ENCODE measurements around the gene FAM209A.
"Not testable (repeated sequence)": the region's sequence is repeated elsewhere in the genome, so short reads cannot be mapped to it uniquely, and the experiment has no call there.

Gene FAM209A

GRCh38 chr20:56558968-56559367, 34.4 kb downstream of the FAM209A start:
- Histone ChIP-seq H4K20me1 (ENCODE audit: insufficient read depth, low read length) (no peaks in the 10 kb centered on the region), H3K9ac (ENCODE audit: low read length) (no peak overlapping the region), H3K27ac (ENCODE audit: low read depth, low read length, poor library complexity, severe bottlenecking) (no peak overlapping the region), H2AFZ (ENCODE audit: low read length) (no peak overlapping the region), H3F3A (ENCODE audit: insufficient read depth, low read length) (no peaks in the 10 kb centered on the region), H3K9me2 (ENCODE audit: low read depth, low read length) (no peaks in the 10 kb centered on the region), H3K27me3 (ENCODE audit: insufficient read depth, low read length) (no peaks in the 10 kb centered on the region), H3K9me3 (ENCODE audit: low read length) (no peaks in the 10 kb centered on the region), H3K4me1 (ENCODE audit: insufficient read depth, low read length, severe bottlenecking) (no peaks in the 10 kb centered on the region), H3K4me3 (ENCODE audit: low read depth, low read length, poor library complexity, severe bottlenecking) (no peak overlapping the region), H3K79me2 (ENCODE audit: insufficient read depth, low read length) (no peaks in the 10 kb centered on the region), H3K36me3 (ENCODE audit: insufficient read depth, low read length) (no peaks in the 10 kb centered on the region), H3K4me2 (ENCODE audit: low read length) (no peak overlapping the region)
- TF ChIP-seq EZH2 (IDR thresholded peaks at IDR 0.05; ENCODE audit: borderline replicate concordance, low read length) (no peak), CTCF (IDR thresholded peaks at IDR 0.05; ENCODE audit: low read length) (no peak)

GRCh38 chr20:56564526-56564925, 40.0 kb downstream of the FAM209A start:
- not testable (repeated sequence) for H3K79me2 ChIP-seq (ENCODE audit: insufficient read depth, low read length); H3K9me3 ChIP-seq (ENCODE audit: low read length); H3K27ac ChIP-seq (ENCODE audit: low read depth, low read length, poor library complexity, severe bottlenecking); H3K4me2 ChIP-seq (ENCODE audit: low read length); H3K9ac ChIP-seq (ENCODE audit: low read length); H3K27me3 ChIP-seq (ENCODE audit: insufficient read depth, low read length); H3K36me3 ChIP-seq (ENCODE audit: insufficient read depth, low read length); H4K20me1 ChIP-seq (ENCODE audit: insufficient read depth, low read length); H3K4me3 ChIP-seq (ENCODE audit: low read depth, low read length, poor library complexity, severe bottlenecking); H3K4me1 ChIP-seq (ENCODE audit: insufficient read depth, low read length, severe bottlenecking); H3F3A ChIP-seq (ENCODE audit: insufficient read depth, low read length); H3K9me2 ChIP-seq (ENCODE audit: low read depth, low read length); H2AFZ ChIP-seq (ENCODE audit: low read length)

GRCh38 chr20:56565511-56565910, 41.0 kb downstream of the FAM209A start:
- TF ChIP-seq CTCF (IDR thresholded peaks at IDR 0.05; ENCODE audit: low read length): no peak
- no peak for TF ChIP-seq EZH2 (IDR thresholded peaks at IDR 0.05; ENCODE audit: borderline replicate concordance, low read length)
- Histone ChIP-seq H3K4me3 (ENCODE audit: low read depth, low read length, poor library complexity, severe bottlenecking) (no peak overlapping the region), H3K36me3 (ENCODE audit: insufficient read depth, low read length) (no peaks in the 10 kb centered on the region), H3K9me2 (ENCODE audit: low read depth, low read length) (no peaks in the 10 kb centered on the region), H3K9ac (ENCODE audit: low read length) (no peak overlapping the region), H3K9me3 (ENCODE audit: low read length) (no peaks in the 10 kb centered on the region), H3K27ac (ENCODE audit: low read depth, low read length, poor library complexity, severe bottlenecking) (no peak overlapping the region), H3K27me3 (ENCODE audit: insufficient read depth, low read length) (no peaks in the 10 kb centered on the region), H4K20me1 (ENCODE audit: insufficient read depth, low read length) (no peaks in the 10 kb centered on the region), H3F3A (ENCODE audit: insufficient read depth, low read length) (no peaks in the 10 kb centered on the region), H3K4me2 (ENCODE audit: low read length) (no peak overlapping the region), H2AFZ (ENCODE audit: low read length) (no peak overlapping the region), H3K4me1 (ENCODE audit: insufficient read depth, low read length, severe bottlenecking) (no peaks in the 10 kb centered on the region), H3K79me2 (ENCODE audit: insufficient read depth, low read length) (no peaks in the 10 kb centered on the region)

GRCh38 chr20:56566621-56567020, 42.1 kb downstream of the FAM209A start:
- Histone ChIP-seq H3K27ac (ENCODE audit: low read depth, low read length, poor library complexity, severe bottlenecking) (no peak overlapping the region), H2AFZ (ENCODE audit: low read length) (no peak overlapping the region), H4K20me1 (ENCODE audit: insufficient read depth, low read length) (no peaks in the 10 kb centered on the region), H3K36me3 (ENCODE audit: insufficient read depth, low read length) (no peaks in the 10 kb centered on the region), H3K9me2 (ENCODE audit: low read depth, low read length) (no peaks in the 10 kb centered on the region), H3K4me3 (ENCODE audit: low read depth, low read length, poor library complexity, severe bottlenecking) (no peak overlapping the region), H3K79me2 (ENCODE audit: insufficient read depth, low read length) (no peaks in the 10 kb centered on the region), H3K27me3 (ENCODE audit: insufficient read depth, low read length) (no peaks in the 10 kb centered on the region), H3K9me3 (ENCODE audit: low read length) (no peaks in the 10 kb centered on the region), H3F3A (ENCODE audit: insufficient read depth, low read length) (no peaks in the 10 kb centered on the region), H3K9ac (ENCODE audit: low read length) (no peak overlapping the region), H3K4me1 (ENCODE audit: insufficient read depth, low read length, severe bottlenecking) (no peaks in the 10 kb centered on the region), H3K4me2 (ENCODE audit: low read length) (no peak overlapping the region)
- TF ChIP-seq EZH2 (IDR thresholded peaks at IDR 0.05; ENCODE audit: borderline replicate concordance, low read length) (no peak), CTCF (IDR thresholded peaks at IDR 0.05; ENCODE audit: low read length) (no peak)
